HEK293T (cell line): ENCODE measurements around the gene OR2B6.
"Not testable (repeated sequence)": the region's sequence is repeated elsewhere in the genome, so short reads cannot be mapped to it uniquely, and the experiment has no call there.

Source experiments
- CTCF ChIA-PET: fragments of 350-600 bp; formaldehyde crosslinking; extraction: SDS; loops from one replicate; lab custom pipeline; 2021; ENCODE audit warnings: antibody characterized with exemption, inconsistent platforms; lab: Yijun Ruan, JAX
- POLR2A ChIA-PET: fragments of 350-600 bp; formaldehyde crosslinking; extraction: SDS; loops from one replicate; lab custom pipeline; 2020; ENCODE audit warnings: antibody characterized with exemption, inconsistent platforms; lab: Yijun Ruan, JAX
- DNase-seq: peaks from one replicate; pipeline ENCODE4 v3.0.0; 2012; ENCODE audit warnings: mixed read lengths; ENCODE audit errors: extremely low spot score
- ARNT ChIP-seq: fragments of 450-650 bp; IDR thresholded peaks from 2 replicates; pipeline ENCODE4 v1.6.1; 2017; ENCODE audit warnings: mild to moderate bottlenecking
- BHLHE40 ChIP-seq: fragments of 450-650 bp; IDR thresholded peaks from 2 replicates; pipeline ENCODE4 v1.6.1; 2016; ENCODE audit warnings: mild to moderate bottlenecking, moderate library complexity, borderline replicate concordance
- CTBP1 ChIP-seq: fragments of 450-650 bp; IDR thresholded peaks from 2 replicates; pipeline ENCODE4 v1.6.1; 2016; ENCODE audit warnings: borderline replicate concordance
- ELF4 ChIP-seq: fragments of 450-650 bp; IDR thresholded peaks from 2 replicates; pipeline ENCODE4 v1.6.1; 2017; ENCODE audit warnings: antibody characterized with exemption
- FOXA1 ChIP-seq: fragments of 450-650 bp; IDR thresholded peaks from 2 replicates; pipeline ENCODE4 v1.6.1; 2016; ENCODE audit warnings: mild to moderate bottlenecking
- FOXK2 ChIP-seq: fragments of 450-650 bp; IDR thresholded peaks from 2 replicates; pipeline ENCODE4 v1.6.1; 2016; ENCODE audit warnings: mild to moderate bottlenecking
- FOXM1 ChIP-seq: fragments of 450-650 bp; IDR thresholded peaks from 2 replicates; pipeline ENCODE4 v1.6.1; 2017; ENCODE audit warnings: mild to moderate bottlenecking, borderline replicate concordance
- HDGF ChIP-seq: fragments of 450-650 bp; IDR thresholded peaks from 2 replicates; pipeline ENCODE4 v1.6.1; 2017; ENCODE audit warnings: antibody characterized with exemption, borderline replicate concordance
- L3MBTL2 ChIP-seq: fragments of 450-650 bp; conservative IDR thresholded peaks from 2 replicates; pipeline ENCODE4 v1.6.1; 2016; ENCODE audit warnings: mild to moderate bottlenecking
- LEF1 ChIP-seq: fragments of 450-650 bp; IDR thresholded peaks from 2 replicates; pipeline ENCODE4 v1.6.1; 2017; ENCODE audit warnings: mild to moderate bottlenecking, borderline replicate concordance
- NFRKB ChIP-seq: fragments of 450-650 bp; IDR thresholded peaks from 2 replicates; pipeline ENCODE4 v1.6.1; 2016; ENCODE audit warnings: mild to moderate bottlenecking, moderate library complexity
- PKNOX1 ChIP-seq: fragments of 450-650 bp; IDR thresholded peaks from 2 replicates; pipeline ENCODE4 v1.6.1; 2016
- SP1 ChIP-seq: fragments of 450-650 bp; IDR thresholded peaks from 2 replicates; pipeline ENCODE4 v1.6.1; 2017
- SUZ12 ChIP-seq: fragments of 450-650 bp; IDR thresholded peaks from 2 replicates; pipeline ENCODE4 v1.6.1; 2016; ENCODE audit warnings: mild to moderate bottlenecking
- TARDBP ChIP-seq: fragments of 450-650 bp; IDR thresholded peaks from 2 replicates; pipeline ENCODE4 v1.6.1; 2016
- ZNF384 ChIP-seq: fragments of 450-650 bp; IDR thresholded peaks from 2 replicates; pipeline ENCODE4 v1.6.1; 2016

The OR2B6 gene

GRCh38 chr6:27931209-27931608 is 25.8 kb upstream of the OR2B6 start:
- DNase-seq: no peak
- POLR2A ChIA-PET: no interaction called here
- CTCF ChIA-PET: interaction anchor here (0.6 kb wide), 1 partner anchor 804 kb away, joined by 4 read pairs; no protein-coding TSS in a partner anchor
- TF ChIP-seq PKNOX1 (no peak), BHLHE40 (no peak), SP1 (no peak), CTBP1 (no peak)

GRCh38 chr6:27940766-27941165 is 16.3 kb upstream of the OR2B6 start:
- DNase-seq: no peak
- ChIA-PET CTCF (no interaction called here), POLR2A (no interaction called here)
- no peak for TF ChIP-seq ARNT
- no peak for TF ChIP-seq SUZ12
- no peak for TF ChIP-seq FOXM1
- no peak for TF ChIP-seq ELF4
- no peak for TF ChIP-seq ZNF384

GRCh38 chr6:27943072-27943471 is 14.0 kb upstream of the OR2B6 start:
- CTCF ChIA-PET, POLR2A ChIA-PET, DNase-seq: not testable (repeated sequence)

GRCh38 chr6:27948237-27948636 is 8.8 kb upstream of the OR2B6 start:
- TF ChIP-seq ELF4 (no peak), SUZ12 (no peak), PKNOX1 (no peak), BHLHE40 (no peak), SP1 (no peak), LEF1 (no peak), CTBP1 (no peak), FOXK2 (no peak)
- POLR2A ChIA-PET: no interaction called here
- CTCF ChIA-PET: no interaction called here
- DNase-seq: no peak

- DNase-seq: no peak
- ChIA-PET CTCF (no interaction called here), POLR2A (no interaction called here)
- TF ChIP-seq SP1 (no peak), ZNF384 (no peak), TARDBP (no peak), CTBP1 (no peak), FOXK2 (no peak), FOXA1 (no peak), ARNT (no peak), HDGF (no peak), BHLHE40 (no peak), PKNOX1 (no peak), LEF1 (no peak), ELF4 (no peak)
Measured at GRCh38 chr6:27951040-27951439, 6.0 kb upstream of the OR2B6 start.

- ChIA-PET POLR2A (no interaction called here), CTCF (no interaction called here)
- no peak for DNase-seq
- TF ChIP-seq ZNF384: no peak
- TF ChIP-seq SUZ12: no peak
- no peak for TF ChIP-seq HDGF
- TF ChIP-seq TARDBP: no peak
- no peak for TF ChIP-seq CTBP1
- TF ChIP-seq NFRKB: no peak
- no peak for TF ChIP-seq ARNT
- TF ChIP-seq PKNOX1: no peak
Measured at GRCh38 chr6:27957516-27957915, 475 bp downstream of the OR2B6 start.

GRCh38 chr6:27962506-27962905 is 5.5 kb downstream of the OR2B6 start:
- ChIA-PET POLR2A (no interaction called here), CTCF (no interaction called here)
- TF ChIP-seq HDGF (no peak), CTBP1 (no peak), FOXM1 (no peak), FOXA1 (no peak), L3MBTL2 (no peak), TARDBP (no peak), BHLHE40 (no peak), FOXK2 (no peak), LEF1 (no peak), ZNF384 (no peak)
- DNase-seq: no peak
